Pericardium fibroblast (primary cell): Measurements from ENCODE around the gene CTSE. TPM values are rescaled to one million over a fixed set of nuclear protein-coding genes. Genes with fewer than 3 reads are reported as not detected.

Experiments used
- total RNA-seq: library from RNA; depleted of rRNA; stranded (reverse); fragments of >200 nt; gene quantifications from 2 replicates; pipeline ENCODE4 v1.2.3, GENCODE V29; 2015

Gene CTSE
- total RNA-seq = not detected in 2 replicates

GRCh38 chr1:206023695-206024094 is at the start of gene CTSE:
TSS of gene CTSE (minus strand) at chr1:206023895. CDS start at chr1:206023791, 104 bp downstream.

GRCh38 chr1:206052919-206053610 is 29.4 kb upstream of the CTSE start, which contains the start of gene RHEX:
TSS of gene RHEX (plus strand) at chr1:206053173. CDS start at chr1:206097829, 44,656 bp downstream.

GRCh38 chr1:206002871-206003801 is 20.6 kb downstream of the CTSE start, which contains the start of gene RAB7B:
TSS of gene RAB7B (minus strand) at chr1:206003395. CDS start at chr1:205994135, 9,260 bp downstream.

Other genes with a start within 250 kb of the CTSE start
- 18.0 and 21.8 TPM in 2 replicates for gene RAB29, start 248.4 kb downstream of the CTSE start, total RNA-seq
- gene SLC41A1, start 210.7 kb downstream of the CTSE start, total RNA-seq = 22.0 and 24.9 TPM in 2 replicates
- gene PM20D1, start 173.8 kb downstream of the CTSE start, total RNA-seq = 0.17 TPM in 1 of 2 replicates, not detected in the other
- gene SLC26A9, start 80.4 kb downstream of the CTSE start, total RNA-seq = not detected in 2 replicates
- gene RAB7B, start 20.5 kb downstream of the CTSE start, total RNA-seq = 7.3 and 11.0 TPM in 2 replicates
- gene RHEX, start 29.3 kb upstream of the CTSE start, total RNA-seq = not detected in 2 replicates
- gene AVPR1B, start 93.5 kb upstream of the CTSE start, total RNA-seq = not detected in 2 replicates
- gene FAM72A, start 178.9 kb upstream of the CTSE start, total RNA-seq = 0.09 and 0.23 TPM in 2 replicates
- 30.0 and 37.0 TPM in 2 replicates for gene SRGAP2, start 179.6 kb upstream of the CTSE start, total RNA-seq